ENCODE results near the gene CSNK1G1.
"Not testable (repeated sequence)": the region's sequence is repeated elsewhere in the genome, so short reads cannot be mapped to it uniquely, and the experiment has no call there.

- TF ChIP-seq, protein P1, sequence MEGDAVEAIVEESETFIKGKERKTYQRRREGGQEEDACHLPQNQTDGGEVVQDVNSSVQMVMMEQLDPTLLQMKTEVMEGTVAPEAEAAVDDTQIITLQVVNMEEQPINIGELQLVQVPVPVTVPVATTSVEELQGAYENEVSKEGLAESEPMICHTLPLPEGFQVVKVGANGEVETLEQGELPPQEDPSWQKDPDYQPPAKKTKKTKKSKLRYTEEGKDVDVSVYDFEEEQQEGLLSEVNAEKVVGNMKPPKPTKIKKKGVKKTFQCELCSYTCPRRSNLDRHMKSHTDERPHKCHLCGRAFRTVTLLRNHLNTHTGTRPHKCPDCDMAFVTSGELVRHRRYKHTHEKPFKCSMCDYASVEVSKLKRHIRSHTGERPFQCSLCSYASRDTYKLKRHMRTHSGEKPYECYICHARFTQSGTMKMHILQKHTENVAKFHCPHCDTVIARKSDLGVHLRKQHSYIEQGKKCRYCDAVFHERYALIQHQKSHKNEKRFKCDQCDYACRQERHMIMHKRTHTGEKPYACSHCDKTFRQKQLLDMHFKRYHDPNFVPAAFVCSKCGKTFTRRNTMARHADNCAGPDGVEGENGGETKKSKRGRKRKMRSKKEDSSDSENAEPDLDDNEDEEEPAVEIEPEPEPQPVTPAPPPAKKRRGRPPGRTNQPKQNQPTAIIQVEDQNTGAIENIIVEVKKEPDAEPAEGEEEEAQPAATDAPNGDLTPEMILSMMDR (IDR thresholded peaks at IDR 0.05), result not testable (repeated sequence)
- not testable (repeated sequence) for TF ChIP-seq ZFX (IDR thresholded peaks at IDR 0.05; ENCODE audit: borderline replicate concordance)
Measured at GRCh38 chr15:64380130-64380870, 24.3 kb upstream of the CSNK1G1 start.
